PC-9 (cell line): Measurements from ENCODE around the gene EXOG. TPM values are rescaled to one million over a fixed set of nuclear protein-coding genes. Genes with fewer than 3 reads are reported as not detected.
"Not testable (repeated sequence)": the region's sequence is repeated elsewhere in the genome, so short reads cannot be mapped to it uniquely, and the experiment has no call there.

Experiments
- BruUV-seq: library from RNA; stranded (reverse); fragments of 400-500 nt; replicated peaks from 2 replicates; lab custom pipeline; 2021; lab: Mats Ljungman, UMichigan
- CTCF ChIA-PET: fragments of 300-600 bp; sonication (Branson Sonifier 250); formaldehyde crosslinking; loops from one replicate; lab custom pipeline; 2022; ENCODE audit warnings: antibody characterized with exemption; lab: Charles Lee
- POLR2A ChIA-PET: fragments of 300-600 bp; sonication (Branson Sonifier 250); formaldehyde crosslinking; loops from one replicate; lab custom pipeline; 2022; ENCODE audit warnings: antibody characterized with exemption; ENCODE audit not compliant: unreplicated experiment; lab: Charles Lee
- DNase-seq, 2 experiments: peaks; one replicate each; pipeline versions ENCODE4 v3.0.0 to v3.0.0-alpha.2; 2015 to 2022; ENCODE audit warnings: mixed read lengths in 1 of 2
- H2AFZ ChIP-seq: fragments of 200-600 bp; sonication (generic); 2 replicates; pipeline ENCODE4 v1.8.1; 2017; ENCODE audit warnings: antibody characterized with exemption
- H3F3A ChIP-seq: fragments of 200-600 bp; sonication (generic); 2 replicates; pipeline ENCODE4 v1.8.1; 2017; ENCODE audit warnings: antibody characterized with exemption, mild to moderate bottlenecking, low read depth; ENCODE audit not compliant: insufficient read depth
- H3K27ac ChIP-seq: fragments of 200-600 bp; sonication (generic); 2 replicates; pipeline ENCODE4 v1.6.1; 2016; ENCODE audit warnings: mixed run types
- H3K27me3 ChIP-seq: fragments of 200-600 bp; sonication (generic); 2 replicates; pipeline ENCODE4 v1.6.1; 2016; ENCODE audit warnings: low read depth, mixed run types; ENCODE audit not compliant: insufficient read depth
- H3K36me3 ChIP-seq: fragments of 200-600 bp; sonication (generic); 2 replicates; pipeline ENCODE4 v1.6.1; 2016; ENCODE audit warnings: low read depth, mixed run types
- H3K4me1 ChIP-seq: fragments of 200-600 bp; sonication (generic); replicated peaks from 2 replicates; pipeline ENCODE4 v1.6.1; 2016; ENCODE audit warnings: mixed run types; ENCODE audit not compliant: insufficient read depth
- H3K4me2 ChIP-seq: fragments of 200-600 bp; sonication (generic); 2 replicates; pipeline ENCODE4 v1.6.1; 2017; ENCODE audit warnings: mixed run types
- H3K4me3 ChIP-seq: fragments of 200-600 bp; sonication (generic); 2 replicates; pipeline ENCODE4 v1.6.1; 2016; ENCODE audit warnings: mixed run types
- H3K79me2 ChIP-seq: fragments of 200-600 bp; sonication (generic); 2 replicates; pipeline ENCODE4 v1.6.1; 2017; ENCODE audit warnings: low read depth, mixed run types
- H3K9me2 ChIP-seq: fragments of 200-600 bp; sonication (generic); 2 replicates; pipeline ENCODE4 v1.8.1; 2017; ENCODE audit warnings: mild to moderate bottlenecking; ENCODE audit not compliant: insufficient read depth
- H3K9me3 ChIP-seq: fragments of 200-600 bp; sonication (generic); 2 replicates; pipeline ENCODE4 v1.8.1; 2016; ENCODE audit warnings: low read depth; ENCODE audit not compliant: insufficient read depth
- H4K20me1 ChIP-seq: fragments of 200-600 bp; sonication (generic); 2 replicates; pipeline ENCODE4 v1.8.1; 2017; ENCODE audit not compliant: insufficient read depth
- CTCF ChIP-seq: fragments of 200-600 bp; sonication (generic); conservative IDR thresholded peaks from 2 replicates; pipeline ENCODE4 v1.6.1; 2017; ENCODE audit warnings: mixed run types, antibody characterized with exemption, mild to moderate bottlenecking, moderate library complexity
- EZH2 ChIP-seq: fragments of 200-600 bp; sonication (generic); IDR thresholded peaks from 2 replicates; pipeline ENCODE4 v1.8.0; 2017; ENCODE audit warnings: antibody characterized with exemption, low read depth
- intact Hi-C: fragments of 100-400 bp; cut with micrococcal nuclease; formaldehyde crosslinking; loops from one replicate; pipeline ENCODE4 v1.10.0; 2022; ENCODE audit not compliant: unreplicated experiment
- total RNA-seq: library from RNA; stranded (reverse); gene quantifications from 2 replicates; pipeline ENCODE4 v1.2.3, GENCODE V29; 2021

Gene EXOG
- total RNA-seq, 1 experiment from 2014 or later: 7.5 TPM

GRCh38 chr3:38565339-38566214 is 69.4 kb downstream of the EXOG start:
- intact Hi-C loops: no loop called here
- TF ChIP-seq CTCF (no peak), EZH2 (no peak)
- no peaks in the 10 kb centered on the region for H3K4me1 ChIP-seq
- POLR2A ChIA-PET: no interaction called here
- no TSS peak for BruUV-seq
- no peak overlapping the region for H2AFZ ChIP-seq
- no peaks in the 10 kb centered on the region for H3K79me2 ChIP-seq
- H3K27me3 ChIP-seq: peaks cover 7% of the 10 kb centered on the region
- H3K9me2 ChIP-seq: no peaks in the 10 kb centered on the region
- H3K27ac ChIP-seq: no peak overlapping the region
- no peaks in the 10 kb centered on the region for H3K36me3 ChIP-seq
- DNase-seq: no peak
- no peaks in the 10 kb centered on the region for H3K9me3 ChIP-seq
- no peak overlapping the region for H3K4me2 ChIP-seq
- no peaks in the 10 kb centered on the region for H3F3A ChIP-seq
- CTCF ChIA-PET: no interaction called here
- H3K4me3 ChIP-seq: no peak overlapping the region
- H4K20me1 ChIP-seq: no peaks in the 10 kb centered on the region

GRCh38 chr3:38566215-38566528 is 70.0 kb downstream of the EXOG start:
- POLR2A ChIA-PET: no interaction called here

DNA sequence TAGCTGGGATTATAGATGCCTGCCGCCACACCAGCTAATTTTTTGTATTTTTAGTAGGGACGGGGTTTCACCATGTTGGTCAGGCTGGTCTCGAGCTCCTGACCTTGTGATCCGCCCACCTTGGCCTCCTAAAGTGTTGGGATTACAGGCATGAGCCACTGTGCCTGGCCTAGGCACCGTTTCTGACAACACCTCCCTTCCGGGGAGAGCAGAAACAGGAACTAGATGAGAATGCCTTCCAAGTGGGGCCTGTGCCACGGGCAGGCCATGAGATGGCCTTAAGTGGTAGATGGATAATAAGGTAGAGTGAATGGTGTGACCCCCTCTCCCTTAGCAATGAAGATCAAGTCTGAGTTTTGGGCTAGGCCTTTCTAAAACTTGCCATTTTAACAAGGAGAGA is 70.7 kb downstream of the EXOG start:
- H3K4me3 ChIP-seq, H2AFZ ChIP-seq, H3K27me3 ChIP-seq, H3K4me1 ChIP-seq, H3K79me2 ChIP-seq, H3K9me3 ChIP-seq, H3K9me2 ChIP-seq, H3K36me3 ChIP-seq, DNase-seq, POLR2A ChIA-PET, H3K4me2 ChIP-seq, BruUV-seq, intact Hi-C loops, H4K20me1 ChIP-seq, H3K27ac ChIP-seq, H3F3A ChIP-seq, CTCF ChIA-PET: not testable (repeated sequence)

More at GRCh38 chr3:38566215-38566528, 70.0 kb downstream of the EXOG start:
- Histone ChIP-seq H3F3A (no peaks in the 10 kb centered on the region), H3K4me3 (no peak overlapping the region), H3K4me2 (no peak overlapping the region), H3K27me3 (peaks cover 7% of the 10 kb centered on the region), H3K9me3 (no peaks in the 10 kb centered on the region), H3K4me1 (no peaks in the 10 kb centered on the region), H2AFZ (no peak overlapping the region), H4K20me1 (no peaks in the 10 kb centered on the region), H3K79me2 (no peaks in the 10 kb centered on the region), H3K27ac (no peak overlapping the region), H3K9me2 (no peaks in the 10 kb centered on the region), H3K36me3 (no peaks in the 10 kb centered on the region)
- intact Hi-C loops: no loop called here
- CTCF ChIA-PET: no interaction called here
- TF ChIP-seq EZH2 (no peak), CTCF (no peak)
- BruUV-seq: no TSS peak
- DNase-seq: no peak
